Kidney (tissue), 14 donors: ENCODE measurements around the gene SMPD4. TPM values are rescaled to one million over a fixed set of nuclear protein-coding genes. Genes with fewer than 3 reads are reported as not detected.

Source experiments
- DNase-seq, 5 donors: peaks; one replicate each; pipeline ENCODE4 v3.0.0-alpha.2; 2013 to 2020
- FAIRE-seq: peaks from 2 replicates; lab custom pipeline; 2012; peaks lifted over from hg19 to GRCh38; lab: Jason Lieb, UNC
- H3K27ac ChIP-seq, 2 donors: one replicate each; pipeline ENCODE4 v1.7.0; 2013; ENCODE audit warnings: low read depth in 2 of 2, low read length in 2 of 2, inconsistent platforms in 1 of 2
- H3K27me3 ChIP-seq: one replicate; pipeline ENCODE4 v1.7.1; 2013; ENCODE audit warnings: low read length, inconsistent platforms; ENCODE audit not compliant: control insufficient read depth, insufficient read depth
- H3K36me3 ChIP-seq, 3 donors: one replicate each; pipeline versions ENCODE4 v1.7.0 to v1.7.1; 2013; ENCODE audit warnings: low read length in 3 of 3, control low read depth in 1 of 3, inconsistent platforms in 1 of 3; ENCODE audit not compliant: insufficient read depth in 3 of 3, control insufficient read depth in 2 of 3
- H3K4me1 ChIP-seq, 3 donors: one replicate each; pipeline versions ENCODE4 v1.7.0 to v1.7.1; 2013; ENCODE audit warnings: low read length in 3 of 3, inconsistent platforms in 1 of 3, low read depth in 1 of 3; ENCODE audit not compliant: control insufficient read depth in 2 of 3, insufficient read depth in 2 of 3
- H3K4me3 ChIP-seq, 3 donors: one replicate each; pipeline versions ENCODE4 v1.7.0 to v1.8.1; 2013; ENCODE audit warnings: low read length in 3 of 3, control low read depth in 1 of 3, inconsistent platforms in 1 of 3
- H3K9ac ChIP-seq, 3 donors: one replicate each; pipeline versions ENCODE4 v1.7.0 to v1.7.1; 2013; ENCODE audit warnings: low read length in 3 of 3, control low read depth in 1 of 3, inconsistent platforms in 1 of 3
- H3K9me3 ChIP-seq, 3 donors: one replicate each; pipeline versions ENCODE4 v1.7.0 to v1.7.1; 2013; ENCODE audit warnings: low read length in 3 of 3, control low read depth in 1 of 3, inconsistent platforms in 1 of 3; ENCODE audit not compliant: control insufficient read depth in 2 of 3, insufficient read depth in 1 of 3
- intact Hi-C: fragments of 100-400 bp; cut with DNase I; formaldehyde crosslinking; loops from one replicate; pipeline ENCODE4 v1.11.1; 2022
- polyA plus RNA-seq: library from polyadenylated mRNA; stranded (reverse); fragments of 350-450 nt; fragmentation: Illumina TruSeq; extraction: RNeasy Lipid Tissue Mini Kit (QIAGEN cat#74804); gene quantifications from one replicate; pipeline ENCODE4 v1.2.3, GENCODE V29; 2014; ENCODE audit warnings: low read depth, low replicate concordance; ENCODE audit not compliant: insufficient read depth
- total RNA-seq: library from RNA; stranded (reverse); fragmentation: NEBNext Ultra II Directional; extraction: Animal tissue kit (Norgen Biotek cat#: 25700); gene quantifications from one replicate; pipeline ENCODE4 v1.2.1, GENCODE V29; 2021
- TF ChIP-seq, protein P1 (sequence below): IDR thresholded peaks from 3 replicates; pipeline ENCODE4 v1.5.1; 2012; ENCODE audit warnings: mild to moderate bottlenecking, moderate library complexity, borderline replicate concordance; ENCODE audit not compliant: insufficient read depth; ENCODE audit errors: extremely low read depth
- donor health status: control.
- donor health status: control.
- donor health status: control.
- donor health status: control.
- donor health status: control.
- donor health status: DM: yes; HTN: yes; CAD: no.
- donor health status: Normal renal cell carcinoma (clear cell type).

Gene SMPD4
- total and polyA plus RNA-seq, 2 donors from 2014 or later: 21.6 to 41.1 TPM

DNA sequence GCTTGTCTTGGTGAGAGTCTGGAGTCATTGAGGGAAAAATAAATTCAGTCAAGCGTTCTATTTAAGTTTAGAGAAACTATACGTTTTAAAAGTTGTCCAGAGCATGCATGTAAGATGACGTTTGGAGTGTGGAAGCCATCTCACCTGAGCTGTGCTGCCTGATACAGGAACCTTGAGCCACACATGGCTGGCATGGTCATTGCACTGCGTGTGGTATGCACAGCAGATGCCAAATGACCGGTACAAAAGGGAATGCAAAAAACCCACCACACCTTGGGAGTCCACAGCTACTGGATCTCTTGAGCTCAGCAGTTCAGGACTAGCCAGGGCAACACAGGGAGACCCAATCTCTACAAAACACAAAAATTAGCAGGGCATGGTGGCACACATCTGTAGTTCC, 5.0 kb upstream of the SMPD4 start:
- TF ChIP-seq, protein P1, sequence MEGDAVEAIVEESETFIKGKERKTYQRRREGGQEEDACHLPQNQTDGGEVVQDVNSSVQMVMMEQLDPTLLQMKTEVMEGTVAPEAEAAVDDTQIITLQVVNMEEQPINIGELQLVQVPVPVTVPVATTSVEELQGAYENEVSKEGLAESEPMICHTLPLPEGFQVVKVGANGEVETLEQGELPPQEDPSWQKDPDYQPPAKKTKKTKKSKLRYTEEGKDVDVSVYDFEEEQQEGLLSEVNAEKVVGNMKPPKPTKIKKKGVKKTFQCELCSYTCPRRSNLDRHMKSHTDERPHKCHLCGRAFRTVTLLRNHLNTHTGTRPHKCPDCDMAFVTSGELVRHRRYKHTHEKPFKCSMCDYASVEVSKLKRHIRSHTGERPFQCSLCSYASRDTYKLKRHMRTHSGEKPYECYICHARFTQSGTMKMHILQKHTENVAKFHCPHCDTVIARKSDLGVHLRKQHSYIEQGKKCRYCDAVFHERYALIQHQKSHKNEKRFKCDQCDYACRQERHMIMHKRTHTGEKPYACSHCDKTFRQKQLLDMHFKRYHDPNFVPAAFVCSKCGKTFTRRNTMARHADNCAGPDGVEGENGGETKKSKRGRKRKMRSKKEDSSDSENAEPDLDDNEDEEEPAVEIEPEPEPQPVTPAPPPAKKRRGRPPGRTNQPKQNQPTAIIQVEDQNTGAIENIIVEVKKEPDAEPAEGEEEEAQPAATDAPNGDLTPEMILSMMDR: no peak
- Histone ChIP-seq H3K9me3 (no peaks in the 10 kb centered on the region), H3K36me3 (no peaks in the 10 kb centered on the region), H3K27me3 (no peaks in the 10 kb centered on the region), H3K9ac (no peak overlapping the region), H3K4me1 (peaks cover 0 to 8% (median 0%) of the 10 kb centered on the region in 3 donors), H3K4me3 (no peak overlapping the region), H3K27ac (no peak overlapping the region)
- intact Hi-C loops: loop anchor here (10.0 kb wide), 2 partner anchors 148 to 1298 kb away; no protein-coding TSS in a partner anchor
- DNase-seq (no peak), FAIRE-seq (no peak)

DNA sequence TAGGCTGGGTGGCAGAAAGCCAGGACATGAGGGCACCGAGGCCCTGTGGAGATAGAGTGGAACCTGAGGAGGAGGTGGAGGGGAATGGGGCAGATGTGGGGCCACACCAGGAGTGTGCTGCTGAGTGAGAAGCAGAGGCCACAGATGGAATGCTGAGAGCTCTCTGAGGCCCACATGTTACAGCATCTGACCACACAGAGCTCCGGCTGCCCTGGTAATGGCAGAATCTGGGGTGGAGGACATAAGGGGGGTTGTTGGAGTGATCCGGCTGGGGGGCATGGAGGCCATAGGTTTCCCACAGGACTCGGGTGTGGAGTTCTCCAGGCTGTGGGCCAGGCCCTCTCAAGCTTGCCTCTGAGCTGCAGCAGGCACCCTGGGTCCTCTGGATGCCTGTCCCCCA, 4.5 kb upstream of the SMPD4 start:
- TF ChIP-seq, protein P1: no peak
- no peak overlapping the region for H3K27ac ChIP-seq
- FAIRE-seq (no peak), DNase-seq (no peak)
- H3K9me3 ChIP-seq: no peaks in the 10 kb centered on the region
- H3K9ac ChIP-seq: no peak overlapping the region
- H3K27me3 ChIP-seq: no peaks in the 10 kb centered on the region
- H3K4me1 ChIP-seq: peaks cover 0 to 8% (median 0%) of the 10 kb centered on the region in 3 donors
- H3K36me3 ChIP-seq: no peaks in the 10 kb centered on the region
- H3K4me3 ChIP-seq: no peak overlapping the region
- intact Hi-C loops: loop anchor here (10.0 kb wide), 2 partner anchors 149 to 1299 kb away; no protein-coding TSS in a partner anchor

DNA sequence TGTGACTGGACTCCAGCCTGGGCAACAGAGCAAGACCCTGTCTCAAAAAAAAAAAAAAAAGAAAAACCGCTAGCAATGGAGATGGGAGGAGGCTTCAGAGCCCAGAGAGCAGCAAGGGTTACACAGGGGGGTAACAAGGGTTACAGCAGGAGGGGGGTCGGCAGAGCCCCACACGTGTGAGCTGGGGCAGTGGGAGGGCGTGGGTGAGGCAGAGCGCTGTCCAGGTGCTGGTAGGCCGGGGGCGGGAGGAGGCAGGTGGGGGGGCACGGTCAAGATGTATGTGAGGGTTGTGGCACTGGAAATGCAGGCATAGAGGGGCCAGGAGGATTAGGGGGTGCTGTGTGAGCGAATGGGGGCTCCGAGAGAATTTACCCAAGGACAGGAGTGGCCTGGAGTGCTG, 4.0 kb upstream of the SMPD4 start:
- Histone ChIP-seq H3K36me3 (no peaks in the 10 kb centered on the region), H3K27me3 (no peaks in the 10 kb centered on the region), H3K4me3 (no peak overlapping the region), H3K27ac (no peak overlapping the region), H3K9ac (no peak overlapping the region), H3K9me3 (no peaks in the 10 kb centered on the region), H3K4me1 (peaks cover 0 to 11% (median 0%) of the 10 kb centered on the region in 3 donors)
- TF ChIP-seq, protein P1: no peak
- FAIRE-seq (no peak), DNase-seq (no peak)
- intact Hi-C loops: loop anchor here (10.0 kb wide), 2 partner anchors 149 to 1299 kb away; no protein-coding TSS in a partner anchor
